Measurements from ENCODE around the gene RIMS3.
A peak's percentile ranks its signal among the peaks of the same experiment; 100 is the strongest.

The RIMS3 gene

GRCh38 chr1:40582116-40582515, 83.4 kb downstream of the RIMS3 start:
- no peak for DNase-seq

GRCh38 chr1:40575336-40575735, 90.1 kb downstream of the RIMS3 start:
- no peak for DNase-seq

- DNase-seq: peak; percentile 4
These were observed 90.7 kb downstream of the RIMS3 start for GRCh38 chr1:40574805-40575204.

All from NCI-H2171 treated with DMSO at 0.1 percent for 48 hours (cell line).